Measurements from ENCODE around the gene ARHGAP31. TPM values are rescaled to one million over a fixed set of nuclear protein-coding genes. Genes with fewer than 3 reads are reported as not detected.

Gene ARHGAP31
- total RNA-seq, 1 experiment from 2014 or later: 0.48 TPM

DNA sequence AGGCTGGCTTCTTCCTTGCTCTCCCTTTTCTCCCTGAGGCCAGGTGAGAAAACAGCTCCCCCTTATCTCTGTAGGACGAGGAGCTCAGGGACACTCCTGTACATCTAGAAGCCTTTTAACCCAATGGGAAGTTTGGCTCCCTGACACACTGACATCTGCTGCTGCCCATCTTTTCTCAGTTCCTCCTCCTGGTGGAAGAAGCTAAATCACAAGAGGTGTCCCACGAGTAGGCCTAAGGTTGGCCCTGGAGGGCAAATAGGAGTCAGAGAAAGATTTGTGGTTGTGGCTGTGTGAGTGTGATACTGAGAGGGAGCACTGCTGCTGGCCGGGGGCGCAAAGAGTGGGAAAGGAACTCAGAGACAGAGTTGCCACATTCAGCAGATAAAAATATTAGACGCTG, 49.5 kb downstream of the ARHGAP31 start:
- intact Hi-C loops (cut with micrococcal nuclease; ENCODE audit: unreplicated experiment): no loop called here
- no TSS peak for BruUV-seq (replicated peaks)
- H3K9me3 ChIP-seq (ENCODE audit: insufficient read depth, low read depth): no peaks in the 10 kb centered on the region
- H4K20me1 ChIP-seq (ENCODE audit: insufficient read depth): no peaks in the 10 kb centered on the region
- H3K79me2 ChIP-seq (ENCODE audit: low read depth): no peaks in the 10 kb centered on the region
- no peak overlapping the region for H2AFZ ChIP-seq
- no peak for DNase-seq
- CTCF ChIA-PET: no interaction called here
- H3K27ac ChIP-seq: no peak overlapping the region
- no peaks in the 10 kb centered on the region for H3K9me2 ChIP-seq (ENCODE audit: insufficient read depth)
- no peaks in the 10 kb centered on the region for H3K4me1 ChIP-seq (replicated peaks; ENCODE audit: insufficient read depth)
- H3K4me3 ChIP-seq: no peak overlapping the region
- H3F3A ChIP-seq (ENCODE audit: insufficient read depth, low read depth): no peaks in the 10 kb centered on the region
- H3K27me3 ChIP-seq (ENCODE audit: insufficient read depth, low read depth): no peaks in the 10 kb centered on the region
- H3K36me3 ChIP-seq (ENCODE audit: low read depth): no peaks in the 10 kb centered on the region
- POLR2A ChIA-PET (ENCODE audit: unreplicated experiment): no interaction called here
- H3K4me2 ChIP-seq: no peak overlapping the region
- TF ChIP-seq EZH2 (IDR thresholded peaks at IDR 0.05; ENCODE audit: low read depth): no peak
- TF ChIP-seq, protein P1, sequence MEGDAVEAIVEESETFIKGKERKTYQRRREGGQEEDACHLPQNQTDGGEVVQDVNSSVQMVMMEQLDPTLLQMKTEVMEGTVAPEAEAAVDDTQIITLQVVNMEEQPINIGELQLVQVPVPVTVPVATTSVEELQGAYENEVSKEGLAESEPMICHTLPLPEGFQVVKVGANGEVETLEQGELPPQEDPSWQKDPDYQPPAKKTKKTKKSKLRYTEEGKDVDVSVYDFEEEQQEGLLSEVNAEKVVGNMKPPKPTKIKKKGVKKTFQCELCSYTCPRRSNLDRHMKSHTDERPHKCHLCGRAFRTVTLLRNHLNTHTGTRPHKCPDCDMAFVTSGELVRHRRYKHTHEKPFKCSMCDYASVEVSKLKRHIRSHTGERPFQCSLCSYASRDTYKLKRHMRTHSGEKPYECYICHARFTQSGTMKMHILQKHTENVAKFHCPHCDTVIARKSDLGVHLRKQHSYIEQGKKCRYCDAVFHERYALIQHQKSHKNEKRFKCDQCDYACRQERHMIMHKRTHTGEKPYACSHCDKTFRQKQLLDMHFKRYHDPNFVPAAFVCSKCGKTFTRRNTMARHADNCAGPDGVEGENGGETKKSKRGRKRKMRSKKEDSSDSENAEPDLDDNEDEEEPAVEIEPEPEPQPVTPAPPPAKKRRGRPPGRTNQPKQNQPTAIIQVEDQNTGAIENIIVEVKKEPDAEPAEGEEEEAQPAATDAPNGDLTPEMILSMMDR (conservative IDR thresholded peaks at IDR 0.05): no peak

DNA sequence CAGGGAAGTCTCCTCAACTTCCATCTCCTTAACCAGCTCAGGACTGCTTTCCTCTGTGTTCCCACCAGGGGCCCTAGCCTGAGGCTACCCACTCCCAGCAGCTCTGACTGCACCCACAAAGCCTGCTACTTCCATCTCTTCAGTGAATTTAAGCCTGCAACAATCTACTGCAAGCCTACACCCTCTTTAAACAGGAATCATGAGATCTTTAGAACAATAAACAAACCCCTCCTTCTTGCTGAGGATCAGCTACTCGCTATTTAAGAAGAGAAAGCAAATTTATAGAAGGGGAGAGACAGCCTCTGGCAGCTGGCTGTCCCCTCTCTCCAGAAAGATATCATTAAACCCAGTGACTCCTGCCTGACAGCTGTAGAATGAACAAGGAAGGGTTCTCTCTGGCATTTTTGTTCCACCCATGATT, 51.9 kb downstream of the ARHGAP31 start:
- POLR2A ChIA-PET (ENCODE audit: unreplicated experiment): interaction anchor here (0.6 to 0.9 kb wide), 2 partner anchors 16 to 75 kb away, joined by 3 to 7 read pairs; no protein-coding TSS in a partner anchor
- no TSS peak for BruUV-seq (replicated peaks)
- H2AFZ ChIP-seq: no peak overlapping the region

DNA sequence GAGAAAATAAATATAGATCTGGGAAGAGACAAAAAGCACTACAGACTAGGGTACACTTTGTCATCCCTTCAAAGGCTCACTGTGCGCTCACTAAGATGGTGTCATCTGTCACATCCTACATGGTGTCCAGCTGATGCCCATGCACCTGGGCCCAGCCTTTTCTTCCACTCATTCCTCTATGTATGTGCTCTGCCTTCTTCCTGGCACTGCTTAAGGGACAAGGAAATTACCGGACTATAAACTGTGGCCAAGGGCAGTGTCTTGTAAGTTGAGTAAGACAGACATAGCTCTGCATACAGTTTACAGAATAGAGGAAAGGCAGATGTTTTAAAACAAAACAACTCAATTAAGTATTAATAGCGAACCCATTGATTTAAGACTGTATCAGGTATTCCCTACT, 52.9 kb downstream of the ARHGAP31 start:
- Histone ChIP-seq H3K27ac (no peak overlapping the region), H2AFZ (no peak overlapping the region), H3K36me3 (ENCODE audit: low read depth) (no peaks in the 10 kb centered on the region), H3K4me2 (no peak overlapping the region), H3K9me3 (ENCODE audit: insufficient read depth, low read depth) (no peaks in the 10 kb centered on the region), H3K27me3 (ENCODE audit: insufficient read depth, low read depth) (no peaks in the 10 kb centered on the region), H3K4me3 (no peak overlapping the region), H4K20me1 (ENCODE audit: insufficient read depth) (no peaks in the 10 kb centered on the region), H3K4me1 (replicated peaks; ENCODE audit: insufficient read depth) (peaks cover 6% of the 10 kb centered on the region), H3K9me2 (ENCODE audit: insufficient read depth) (no peaks in the 10 kb centered on the region), H3F3A (ENCODE audit: insufficient read depth, low read depth) (no peaks in the 10 kb centered on the region), H3K79me2 (ENCODE audit: low read depth) (no peaks in the 10 kb centered on the region)
- POLR2A ChIA-PET (ENCODE audit: unreplicated experiment): interaction anchor here (0.6 kb wide), 1 partner anchor 1755 kb away, joined by 5 read pairs; no protein-coding TSS in a partner anchor
- CTCF ChIA-PET: no interaction called here
- intact Hi-C loops (cut with micrococcal nuclease; ENCODE audit: unreplicated experiment): no loop called here
- no TSS peak for BruUV-seq (replicated peaks)
- DNase-seq: no peak
- TF ChIP-seq EZH2 (IDR thresholded peaks at IDR 0.05; ENCODE audit: low read depth): no peak
- TF ChIP-seq, protein P1 (conservative IDR thresholded peaks at IDR 0.05): no peak

More for the DNA sequence above, 51.9 kb downstream of the ARHGAP31 start:
- Histone ChIP-seq H3K4me3 (no peak overlapping the region), H3K4me2 (no peak overlapping the region), H3K36me3 (ENCODE audit: low read depth) (no peaks in the 10 kb centered on the region), H3F3A (ENCODE audit: insufficient read depth, low read depth) (no peaks in the 10 kb centered on the region), H3K9me3 (ENCODE audit: insufficient read depth, low read depth) (no peaks in the 10 kb centered on the region), H3K9me2 (ENCODE audit: insufficient read depth) (no peaks in the 10 kb centered on the region), H4K20me1 (ENCODE audit: insufficient read depth) (no peaks in the 10 kb centered on the region), H3K79me2 (ENCODE audit: low read depth) (no peaks in the 10 kb centered on the region), H3K4me1 (replicated peaks; ENCODE audit: insufficient read depth) (no peaks in the 10 kb centered on the region), H3K27me3 (ENCODE audit: insufficient read depth, low read depth) (no peaks in the 10 kb centered on the region), H3K27ac (no peak overlapping the region)
- TF ChIP-seq, protein P1 (conservative IDR thresholded peaks at IDR 0.05): no peak
- TF ChIP-seq EZH2 (IDR thresholded peaks at IDR 0.05; ENCODE audit: low read depth): no peak
- CTCF ChIA-PET: no interaction called here
- DNase-seq: no peak
- intact Hi-C loops (cut with micrococcal nuclease; ENCODE audit: unreplicated experiment): no loop called here
